ENCODE data around the gene SASH3. TPM values are rescaled to one million over a fixed set of nuclear protein-coding genes. Genes with fewer than 3 reads are reported as not detected.

SASH3 gene
- total and polyA plus RNA-seq, 9 donors: 2.3 to 3.3 (median 2.7) TPM

DNA sequence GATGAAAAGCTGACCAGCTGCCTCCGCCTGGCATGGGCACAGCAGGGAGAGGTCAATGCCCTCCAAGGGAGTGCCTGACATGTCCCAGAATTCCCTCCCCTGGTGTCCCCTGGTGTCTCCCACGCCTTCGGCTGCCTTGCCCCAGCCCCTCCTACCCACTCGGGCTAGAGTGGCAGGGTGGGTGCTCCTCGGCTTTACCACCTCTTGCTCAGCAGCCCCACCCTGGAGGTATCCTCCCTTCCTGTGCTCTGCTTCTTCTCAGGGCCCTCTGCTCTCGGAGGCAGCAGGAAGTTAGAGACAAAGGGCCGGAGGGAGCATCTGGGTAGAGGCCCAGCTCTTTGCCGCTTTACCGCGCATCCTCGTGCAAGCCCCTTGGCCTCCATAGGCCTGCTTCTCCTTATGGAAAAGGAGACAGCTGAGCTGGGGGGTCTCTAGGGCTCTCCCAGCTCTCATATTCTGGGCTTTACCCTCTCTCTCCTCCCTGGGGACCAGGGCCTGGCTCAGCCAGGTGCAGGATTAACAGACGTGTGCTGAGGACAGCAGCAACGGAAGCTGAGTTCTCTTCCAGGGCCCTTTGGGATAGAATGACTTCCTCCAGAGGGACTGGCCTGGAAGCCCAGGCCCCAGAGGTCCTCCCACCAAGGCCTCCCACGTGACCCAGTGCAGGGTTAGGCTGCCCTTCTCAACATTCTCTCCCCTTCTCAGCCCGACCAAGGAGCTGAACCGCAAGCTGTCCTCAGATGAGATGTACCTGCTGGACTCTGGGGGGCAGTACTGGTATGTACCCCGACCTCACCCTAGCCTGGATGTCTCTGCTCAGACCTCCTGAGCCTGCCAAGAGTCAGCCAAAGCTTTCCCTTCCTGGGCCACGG, 23.7 kb upstream of the SASH3 start:
- Histone ChIP-seq H3K27me3 (ENCODE audit: control insufficient read depth, insufficient read depth, low read length) (peaks cover 42% of the 10 kb centered on the region), H3K9me3 (replicated peaks; ENCODE audit: control insufficient read depth, low read depth, low read length) (no peaks in the 10 kb centered on the region), H3K36me3 (ENCODE audit: control insufficient read depth, insufficient read depth, low read length) (no peaks in the 10 kb centered on the region), H3K4me1 (ENCODE audit: control insufficient read depth, insufficient read depth, low read length) (peaks cover 11% of the 10 kb centered on the region), H3K4me3 (ENCODE audit: low read length) (no peak overlapping the region), H3K27ac (ENCODE audit: low read length) (no peak overlapping the region)
- 57% methylated on average over 14 of the region's 18 CpGs for WGBS (ENCODE audit: insufficient coverage)
- no peak for DNase-seq

DNA sequence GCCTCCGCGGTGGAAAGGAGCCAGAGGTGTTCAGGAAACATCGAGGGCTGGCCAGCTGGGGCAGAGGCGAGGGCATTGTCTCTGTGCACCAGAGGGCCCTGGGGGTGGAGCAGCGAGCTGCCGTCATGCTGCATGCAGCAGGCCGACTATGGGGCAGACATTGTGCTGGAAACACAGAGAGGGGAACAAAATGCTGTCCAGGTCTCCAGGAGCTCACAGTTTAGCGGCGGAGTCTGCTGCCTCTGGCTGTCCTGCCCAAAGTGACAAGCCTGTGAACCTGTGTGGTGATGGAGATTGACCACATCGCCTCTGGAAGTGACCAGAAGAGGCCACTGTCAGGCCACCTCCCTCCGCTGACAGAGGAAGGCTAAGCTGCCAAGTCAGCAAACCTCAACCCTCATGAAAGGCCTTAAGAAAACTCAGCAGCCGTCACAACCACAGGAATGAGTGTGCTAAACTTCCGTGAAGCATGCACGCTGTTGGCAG, 20.1 kb upstream of the SASH3 start:
- H3K4me1 ChIP-seq (ENCODE audit: control insufficient read depth, insufficient read depth, low read length): peaks cover 11% of the 10 kb centered on the region
- H3K9me3 ChIP-seq (replicated peaks; ENCODE audit: control insufficient read depth, low read depth, low read length): no peaks in the 10 kb centered on the region
- DNase-seq: peak; percentile 64
- no peaks in the 10 kb centered on the region for H3K36me3 ChIP-seq (ENCODE audit: control insufficient read depth, insufficient read depth, low read length)
- no peak overlapping the region for H3K27ac ChIP-seq (ENCODE audit: low read length)
- 41% methylated on average over 10 of the region's 14 CpGs for WGBS (ENCODE audit: insufficient coverage)
- H3K4me3 ChIP-seq (ENCODE audit: low read length): no peak overlapping the region
- peaks cover 30% of the 10 kb centered on the region for H3K27me3 ChIP-seq (ENCODE audit: control insufficient read depth, insufficient read depth, low read length)

DNA sequence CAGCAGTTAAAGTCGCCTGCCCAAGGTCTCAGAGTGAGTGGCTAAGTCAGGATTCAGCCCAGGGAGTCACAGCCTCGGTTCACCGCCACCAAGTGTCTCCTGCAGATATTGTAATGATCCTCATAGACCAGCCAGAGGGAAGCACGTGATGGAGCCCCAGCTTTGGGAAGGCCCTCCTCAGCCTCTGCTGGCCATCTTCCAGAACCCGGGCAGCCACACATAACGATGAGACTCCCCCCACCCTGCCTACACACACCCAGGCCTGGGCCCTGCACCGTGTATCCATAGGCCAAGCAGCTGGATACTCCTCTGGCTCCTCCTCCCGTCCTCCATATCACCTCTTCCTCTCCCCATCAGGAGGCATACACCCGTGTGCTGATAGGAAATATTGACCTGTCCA, 19.6 kb upstream of the SASH3 start:
- Histone ChIP-seq H3K9me3 (replicated peaks; ENCODE audit: control insufficient read depth, low read depth, low read length) (no peaks in the 10 kb centered on the region), H3K4me1 (ENCODE audit: control insufficient read depth, insufficient read depth, low read length) (peaks cover 11% of the 10 kb centered on the region), H3K36me3 (ENCODE audit: control insufficient read depth, insufficient read depth, low read length) (no peaks in the 10 kb centered on the region), H3K4me3 (ENCODE audit: low read length) (no peak overlapping the region), H3K27me3 (ENCODE audit: control insufficient read depth, insufficient read depth, low read length) (peaks cover 24% of the 10 kb centered on the region), H3K27ac (ENCODE audit: low read length) (no peak overlapping the region)
- DNase-seq: no peak
- 63% methylated on average over 7 of the region's 9 CpGs for WGBS (ENCODE audit: insufficient coverage)

DNA sequence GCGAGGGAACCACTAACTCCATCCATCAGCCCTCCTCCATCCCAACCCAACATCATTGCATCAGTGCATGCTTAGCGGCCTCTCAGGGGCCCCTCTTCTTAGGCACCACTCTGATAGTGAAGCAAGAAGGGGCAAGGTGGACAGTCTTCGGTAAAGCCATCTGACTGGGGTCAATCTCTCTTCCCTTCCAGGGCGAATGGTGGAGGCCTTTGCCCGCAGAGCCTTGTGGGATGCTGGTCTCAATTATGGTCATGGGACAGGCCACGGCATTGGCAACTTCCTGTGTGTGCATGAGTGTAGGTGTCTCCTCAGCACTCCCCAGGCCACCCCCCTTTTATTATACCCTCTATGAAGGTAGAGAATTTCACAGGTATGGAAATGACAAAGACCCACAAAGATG, 18.8 kb upstream of the SASH3 start:
- no CpG with 5 or more reads among the region's 6 CpGs for WGBS (ENCODE audit: insufficient coverage)
- Histone ChIP-seq H3K9me3 (replicated peaks; ENCODE audit: control insufficient read depth, low read depth, low read length) (no peaks in the 10 kb centered on the region), H3K4me3 (ENCODE audit: low read length) (no peak overlapping the region), H3K4me1 (ENCODE audit: control insufficient read depth, insufficient read depth, low read length) (peaks cover 6% of the 10 kb centered on the region), H3K27me3 (ENCODE audit: control insufficient read depth, insufficient read depth, low read length) (peaks cover 18% of the 10 kb centered on the region), H3K36me3 (ENCODE audit: control insufficient read depth, insufficient read depth, low read length) (no peaks in the 10 kb centered on the region), H3K27ac (ENCODE audit: low read length) (no peak overlapping the region)
- DNase-seq: no peak

DNA sequence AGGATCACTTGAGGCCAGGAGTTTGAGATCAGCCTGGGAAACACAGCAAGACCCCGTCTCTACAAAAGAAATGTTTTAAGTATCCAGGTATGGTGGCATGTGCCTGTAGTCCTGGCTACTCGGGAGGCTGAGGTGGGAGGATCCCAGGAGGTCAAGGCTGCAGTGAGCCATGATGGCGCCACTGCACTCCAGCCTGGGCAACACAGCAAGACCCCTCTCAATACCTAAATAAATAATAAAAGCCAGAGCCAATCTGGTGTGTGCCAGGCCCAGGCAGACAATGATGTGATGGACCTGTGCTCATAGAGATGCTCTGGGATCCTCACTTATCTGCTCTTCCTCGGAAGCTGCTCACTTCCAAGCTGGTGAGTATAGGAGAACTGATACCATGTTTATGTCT, 18.2 kb upstream of the SASH3 start:
- peaks cover 3% of the 10 kb centered on the region for H3K4me1 ChIP-seq (ENCODE audit: control insufficient read depth, insufficient read depth, low read length)
- H3K9me3 ChIP-seq (replicated peaks; ENCODE audit: control insufficient read depth, low read depth, low read length): no peaks in the 10 kb centered on the region
- no peaks in the 10 kb centered on the region for H3K36me3 ChIP-seq (ENCODE audit: control insufficient read depth, insufficient read depth, low read length)
- no peak overlapping the region for H3K4me3 ChIP-seq (ENCODE audit: low read length)
- peaks cover 15% of the 10 kb centered on the region for H3K27me3 ChIP-seq (ENCODE audit: control insufficient read depth, insufficient read depth, low read length)
- no peak for DNase-seq
- WGBS (ENCODE audit: insufficient coverage): 20% methylated on average over 1 of the region's 4 CpGs
- no peak overlapping the region for H3K27ac ChIP-seq (ENCODE audit: low read length)

DNA sequence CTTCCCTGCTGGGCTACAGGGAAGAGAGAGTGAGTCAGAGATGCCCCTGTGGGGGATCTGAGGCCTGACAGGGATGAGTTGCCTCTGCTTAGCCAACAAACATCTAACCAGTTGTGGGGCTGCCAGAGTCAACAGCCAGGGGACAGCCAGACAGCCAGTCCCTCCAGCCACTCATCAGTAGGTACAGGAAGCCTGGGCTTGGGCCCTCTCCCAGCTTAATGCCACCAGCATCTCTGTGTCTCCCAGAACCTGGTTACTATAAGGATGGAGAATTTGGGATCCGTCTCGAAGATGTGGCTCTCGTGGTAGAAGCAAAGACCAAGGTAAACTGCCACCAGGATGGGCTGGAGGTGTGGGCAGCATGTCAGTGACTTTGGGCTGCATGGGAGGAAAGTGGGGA, 17.3 kb upstream of the SASH3 start:
- no CpG with 5 or more reads among the region's 3 CpGs for WGBS (ENCODE audit: insufficient coverage)
- Histone ChIP-seq H3K36me3 (ENCODE audit: control insufficient read depth, insufficient read depth, low read length) (no peaks in the 10 kb centered on the region), H3K27ac (ENCODE audit: low read length) (no peak overlapping the region), H3K9me3 (replicated peaks; ENCODE audit: control insufficient read depth, low read depth, low read length) (no peaks in the 10 kb centered on the region), H3K4me1 (ENCODE audit: control insufficient read depth, insufficient read depth, low read length) (peaks cover 3% of the 10 kb centered on the region), H3K27me3 (ENCODE audit: control insufficient read depth, insufficient read depth, low read length) (peaks cover 19% of the 10 kb centered on the region), H3K4me3 (ENCODE audit: low read length) (no peak overlapping the region)
- DNase-seq: no peak

DNA sequence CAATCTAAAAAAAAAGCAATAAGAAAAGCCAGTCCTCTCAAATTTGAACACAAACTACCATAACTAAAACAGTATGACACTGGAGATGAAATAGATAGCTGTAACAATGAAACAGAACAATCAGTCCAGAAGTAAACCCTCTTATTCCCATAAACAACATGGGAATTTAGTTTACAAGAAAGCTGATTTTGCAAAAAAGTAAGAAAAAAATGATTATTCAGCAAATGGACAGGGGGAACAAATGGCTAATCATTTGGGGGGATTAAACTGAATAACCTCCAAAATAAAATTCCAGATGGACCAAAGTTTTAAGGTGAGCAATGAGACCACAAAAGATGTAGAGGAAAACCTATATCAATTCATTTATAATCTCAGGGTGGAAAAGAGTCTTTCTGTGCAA, 16.1 kb upstream of the SASH3 start:
- peaks cover 5% of the 10 kb centered on the region for H3K4me1 ChIP-seq (ENCODE audit: control insufficient read depth, insufficient read depth, low read length)
- DNase-seq: no peak
- no peak overlapping the region for H3K27ac ChIP-seq (ENCODE audit: low read length)
- no peak overlapping the region for H3K4me3 ChIP-seq (ENCODE audit: low read length)
- H3K27me3 ChIP-seq (ENCODE audit: control insufficient read depth, insufficient read depth, low read length): peaks cover 15% of the 10 kb centered on the region
- H3K9me3 ChIP-seq (replicated peaks; ENCODE audit: control insufficient read depth, low read depth, low read length): no peaks in the 10 kb centered on the region
- H3K36me3 ChIP-seq (ENCODE audit: control insufficient read depth, insufficient read depth, low read length): no peaks in the 10 kb centered on the region

DNA sequence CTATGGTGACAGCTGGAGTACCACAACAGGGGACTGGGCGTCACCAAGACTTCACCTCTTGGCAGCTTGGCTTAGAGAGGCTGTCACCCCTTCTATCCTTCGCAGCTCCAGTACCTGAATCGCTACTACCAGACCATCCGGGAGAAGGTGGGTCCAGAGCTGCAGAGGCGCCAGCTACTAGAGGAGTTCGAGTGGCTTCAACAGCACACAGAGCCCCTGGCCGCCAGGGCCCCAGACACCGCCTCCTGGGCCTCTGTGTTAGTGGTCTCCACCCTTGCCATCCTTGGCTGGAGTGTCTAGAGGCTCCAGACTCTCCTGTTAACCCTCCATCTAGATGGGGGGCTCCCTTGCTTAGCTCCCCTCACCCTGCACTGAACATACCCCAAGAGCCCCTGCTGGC, 11.6 kb upstream of the SASH3 start:
- no peak for DNase-seq
- H3K27me3 ChIP-seq (ENCODE audit: control insufficient read depth, insufficient read depth, low read length): peaks cover 20% of the 10 kb centered on the region
- WGBS (ENCODE audit: insufficient coverage): 77% methylated on average over 7 of the region's 8 CpGs
- H3K9me3 ChIP-seq (replicated peaks; ENCODE audit: control insufficient read depth, low read depth, low read length): no peaks in the 10 kb centered on the region
- no peak overlapping the region for H3K4me3 ChIP-seq (ENCODE audit: low read length)
- H3K36me3 ChIP-seq (ENCODE audit: control insufficient read depth, insufficient read depth, low read length): no peaks in the 10 kb centered on the region
- no peak overlapping the region for H3K27ac ChIP-seq (ENCODE audit: low read length)
- H3K4me1 ChIP-seq (ENCODE audit: control insufficient read depth, insufficient read depth, low read length): peaks cover 9% of the 10 kb centered on the region

DNA sequence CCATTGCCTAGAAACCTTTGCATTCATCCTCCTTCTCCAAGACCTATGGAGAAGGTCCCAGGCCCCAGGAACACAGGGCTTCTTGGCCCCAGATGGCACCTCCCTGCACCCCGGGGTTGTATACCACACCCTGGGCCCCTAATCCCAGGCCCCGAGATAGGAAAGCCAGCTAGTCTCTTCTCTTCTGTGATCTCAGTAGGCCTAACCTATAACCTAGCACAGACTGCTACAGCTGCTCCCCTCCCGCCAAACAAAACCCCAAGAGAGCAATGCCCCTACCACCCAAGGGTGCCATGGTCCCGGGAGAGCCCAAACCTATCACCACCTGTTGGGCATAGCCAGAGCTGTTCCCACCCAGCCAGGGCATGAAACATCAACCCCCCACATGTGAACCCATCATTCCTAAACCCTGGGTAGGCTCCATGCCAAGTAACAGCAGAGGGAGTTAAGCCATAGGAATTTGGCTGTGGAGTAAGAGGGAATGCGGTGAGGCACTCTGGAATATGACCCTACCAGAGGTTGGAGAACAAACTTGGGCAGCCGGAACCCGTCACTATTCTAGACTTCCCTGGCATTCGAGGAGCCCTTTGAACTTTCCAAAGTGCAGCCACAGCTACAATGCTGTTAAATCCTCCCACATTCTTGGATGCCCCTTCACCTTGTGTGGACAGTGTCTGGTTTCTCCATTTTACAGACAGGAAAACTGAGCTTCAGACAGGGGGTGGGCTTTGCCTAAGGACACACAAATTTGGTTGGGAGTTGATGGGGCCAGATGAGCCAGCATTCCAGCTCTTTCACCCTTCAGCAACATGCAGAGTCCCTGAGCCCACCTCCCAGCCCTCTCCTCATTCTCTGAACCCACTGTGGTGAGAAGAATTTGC, 10.9 kb upstream of the SASH3 start:
- H3K27ac ChIP-seq (ENCODE audit: low read length): no peak overlapping the region
- WGBS (ENCODE audit: insufficient coverage): 65% methylated on average over 4 of the region's 8 CpGs
- no peak overlapping the region for H3K4me3 ChIP-seq (ENCODE audit: low read length)
- peak; percentile 37 for DNase-seq
- peaks cover 23% of the 10 kb centered on the region for H3K27me3 ChIP-seq (ENCODE audit: control insufficient read depth, insufficient read depth, low read length)
- no peaks in the 10 kb centered on the region for H3K36me3 ChIP-seq (ENCODE audit: control insufficient read depth, insufficient read depth, low read length)
- no peaks in the 10 kb centered on the region for H3K9me3 ChIP-seq (replicated peaks; ENCODE audit: control insufficient read depth, low read depth, low read length)
- H3K4me1 ChIP-seq (ENCODE audit: control insufficient read depth, insufficient read depth, low read length): peaks cover 9% of the 10 kb centered on the region

DNA sequence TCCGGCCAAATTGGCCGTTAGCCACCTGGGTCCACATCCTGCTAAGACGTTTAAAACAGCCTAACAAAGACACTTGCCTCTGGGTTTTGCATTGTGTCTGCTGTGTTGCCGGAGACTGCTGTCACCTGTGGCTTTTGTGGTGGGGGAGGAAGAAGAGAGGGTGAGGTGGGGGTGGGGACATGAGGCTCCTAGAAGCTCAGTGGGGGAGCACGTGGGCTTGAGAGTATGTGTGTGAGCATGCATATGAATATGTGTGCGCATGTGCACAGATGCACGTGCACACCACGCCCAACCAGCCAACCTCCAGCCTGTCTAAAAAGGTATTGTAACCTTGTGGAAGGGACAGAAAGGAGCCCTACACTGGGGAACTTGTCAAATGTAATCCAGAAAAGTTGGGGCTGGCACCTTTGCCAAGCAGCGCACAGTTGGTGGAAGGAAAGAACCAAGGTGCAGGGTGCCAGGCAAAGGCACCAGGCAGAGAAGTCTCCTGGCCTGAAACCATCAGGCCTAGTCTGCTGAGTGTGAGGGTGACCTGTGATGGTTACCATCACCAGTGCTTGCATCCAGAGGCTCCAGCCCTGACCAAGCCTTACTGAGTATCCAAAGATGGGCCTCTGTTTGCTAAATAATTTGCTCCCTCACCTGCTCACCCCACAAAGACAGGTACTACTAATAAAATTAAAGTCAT, 10.1 kb upstream of the SASH3 start:
- Histone ChIP-seq H3K4me3 (ENCODE audit: low read length) (no peak overlapping the region), H3K27me3 (ENCODE audit: control insufficient read depth, insufficient read depth, low read length) (peaks cover 25% of the 10 kb centered on the region), H3K9me3 (replicated peaks; ENCODE audit: control insufficient read depth, low read depth, low read length) (no peaks in the 10 kb centered on the region), H3K36me3 (ENCODE audit: control insufficient read depth, insufficient read depth, low read length) (no peaks in the 10 kb centered on the region), H3K4me1 (ENCODE audit: control insufficient read depth, insufficient read depth, low read length) (peaks cover 9% of the 10 kb centered on the region), H3K27ac (ENCODE audit: low read length) (no peak overlapping the region)
- no peak for DNase-seq
- 48% methylated on average over 4 of the region's 9 CpGs for WGBS (ENCODE audit: insufficient coverage)

Measured in muscle of leg (tissue), 11 donors.